Measurements from ENCODE around the gene DDX56.
"Not testable (repeated sequence)": the region's sequence is repeated elsewhere in the genome, so short reads cannot be mapped to it uniquely, and the experiment has no call there.

DNA sequence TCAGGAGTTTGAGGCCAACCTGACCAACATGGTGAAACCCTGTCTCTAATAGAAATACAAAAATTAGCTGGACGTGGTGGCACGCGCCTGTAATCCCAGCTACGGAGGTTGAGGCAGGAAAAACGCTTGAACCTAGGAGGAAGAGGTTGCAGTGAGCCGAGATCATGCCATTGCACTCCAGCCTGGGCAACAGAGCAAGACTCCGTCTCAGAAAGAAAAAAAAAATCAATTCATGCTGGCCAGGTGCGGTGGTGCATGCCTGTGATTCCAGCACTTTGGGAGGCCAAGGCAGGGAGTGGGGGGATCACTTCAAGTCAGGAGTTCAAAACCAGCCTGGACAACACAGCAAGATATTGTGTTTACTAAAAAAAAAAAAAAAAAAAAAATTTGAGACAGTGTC lies 23.5 kb upstream of the DDX56 start:
- not testable (repeated sequence) for TF ChIP-seq POLR2AphosphoS5 (IDR thresholded peaks at IDR 0.05; ENCODE audit: low read depth, low read length); CTCF (IDR thresholded peaks at IDR 0.05); RFX5 (IDR thresholded peaks at IDR 0.05; ENCODE audit: low read length)
